HG02973 (cell line): ENCODE data around the gene IP6K1.
A peak's percentile ranks its signal among the peaks of the same experiment; 100 is the strongest.
"Not testable (repeated sequence)": the region's sequence is repeated elsewhere in the genome, so short reads cannot be mapped to it uniquely, and the experiment has no call there.

Source experiments
- ATAC-seq: cut with Tn5 transposase; IDR thresholded peaks from one replicate; pipeline ENCODE4 v1.9.1; 2021; ENCODE audit warnings: moderate library complexity; ENCODE audit not compliant: unreplicated experiment

IP6K1 gene

DNA sequence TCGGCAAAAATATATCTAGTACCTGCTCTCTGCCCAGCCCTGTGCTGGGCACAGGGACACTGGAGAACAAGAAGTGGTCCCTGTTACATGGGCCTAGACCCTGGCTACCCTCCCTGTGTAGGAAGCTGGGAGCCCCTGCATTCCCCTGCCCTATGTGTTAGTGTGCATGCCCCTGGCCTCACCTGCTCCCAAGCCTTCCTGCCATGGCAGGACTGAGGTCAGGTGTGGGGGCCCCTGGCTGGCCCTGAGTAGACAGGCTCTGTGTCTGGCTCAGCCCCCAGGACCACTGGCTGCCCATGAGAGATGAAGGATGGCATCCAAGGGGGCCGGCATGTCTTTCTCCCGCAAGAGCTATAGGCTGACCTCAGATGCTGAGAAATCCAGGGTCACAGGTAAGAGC is 95.5 kb downstream of the IP6K1 start:
- ATAC-seq, result not testable (repeated sequence)

- ATAC-seq, result not testable (repeated sequence)
Measured at GRCh38 chr3:49689908-49690624, 96.3 kb downstream of the IP6K1 start.

DNA sequence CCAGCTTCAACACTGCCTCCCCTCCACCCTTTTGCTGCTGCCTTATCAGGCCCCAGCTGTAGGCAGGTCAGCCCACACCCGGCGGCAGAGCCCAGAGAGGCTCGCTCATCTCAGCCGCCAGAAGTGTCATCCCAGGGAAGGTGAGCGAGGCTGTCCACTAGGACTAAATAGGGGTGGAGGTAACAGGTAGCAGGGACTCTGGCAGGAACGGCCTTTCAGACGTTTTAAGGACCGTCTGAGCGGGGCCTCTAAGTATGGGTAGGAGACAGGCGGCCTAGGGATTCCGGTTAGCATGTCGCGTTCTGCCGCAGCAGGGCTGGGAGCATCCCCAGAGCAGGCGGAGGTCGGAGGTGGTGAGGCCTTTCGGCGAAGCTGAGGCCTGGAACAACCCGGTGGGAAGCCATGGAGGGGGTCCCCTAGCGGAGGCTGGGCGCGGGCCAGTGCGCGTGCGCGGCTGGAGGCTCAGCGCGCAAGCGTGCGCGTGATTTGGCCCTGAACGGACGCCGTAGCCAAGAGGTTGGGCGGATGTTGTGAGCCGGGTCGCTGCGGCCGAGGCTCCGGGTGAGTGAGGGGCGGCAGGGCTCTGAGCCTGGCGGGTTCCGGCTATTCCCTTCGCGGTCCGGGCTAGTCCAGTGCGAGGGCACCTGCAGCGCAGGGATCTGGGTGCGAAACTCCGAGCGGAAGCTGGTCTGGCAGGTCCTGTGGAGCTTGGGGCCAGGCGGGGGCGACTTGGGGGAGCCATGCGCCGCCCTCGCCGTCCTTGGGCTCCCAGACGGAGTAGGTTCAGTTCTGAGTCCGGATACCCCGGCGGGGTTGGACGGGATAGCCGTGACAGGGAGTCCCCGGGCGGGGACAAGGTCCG is 97.1 kb downstream of the IP6K1 start, which contains the start of the genes MST1 and RNF123:
Gene MST1 (minus strand): TSS at position 429 of the 862 bp plus-strand sequence. CDS start 783 bp downstream, outside the sequence.
Gene RNF123 (plus strand): TSS at position 512 of the 862 bp plus-strand sequence. CDS start 1,609 bp downstream, outside the sequence.
- ATAC-seq, result peak; percentile 52

DNA sequence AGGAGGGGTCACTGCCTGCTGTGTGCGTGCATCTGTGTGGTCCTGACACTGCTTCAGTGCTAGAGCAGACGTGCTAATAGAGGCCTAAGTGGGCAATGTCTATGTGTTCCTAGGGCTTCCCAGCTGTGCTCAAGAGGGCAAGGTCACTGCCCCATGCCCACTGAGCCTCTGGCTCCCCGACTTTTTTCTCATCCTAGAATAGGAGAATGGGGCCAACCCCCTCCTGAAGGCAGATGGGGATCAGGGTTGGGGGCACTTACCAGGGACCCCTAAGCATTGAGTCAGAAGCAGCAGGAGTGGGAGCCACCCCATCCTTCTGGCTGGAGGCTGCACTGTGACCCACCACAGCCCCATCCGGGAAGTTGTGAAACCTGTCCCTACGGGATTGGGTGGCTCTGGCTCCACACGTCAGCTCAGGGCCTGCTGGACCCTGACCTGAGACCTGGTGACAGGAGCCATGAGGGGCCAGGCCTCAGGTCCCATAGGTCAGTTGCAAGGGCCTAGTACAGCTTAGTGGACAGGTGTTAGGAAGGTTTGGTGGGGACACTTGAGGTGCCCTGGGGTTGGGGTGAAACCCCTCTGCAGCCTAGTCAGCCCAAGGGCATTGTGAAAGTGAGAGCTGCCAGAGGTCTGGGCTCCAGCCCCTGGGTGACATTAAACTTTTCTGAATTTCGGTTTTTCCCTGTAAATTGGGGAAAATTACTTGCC is 97.8 kb downstream of the IP6K1 start:
- peak; percentile 8 for ATAC-seq

DNA sequence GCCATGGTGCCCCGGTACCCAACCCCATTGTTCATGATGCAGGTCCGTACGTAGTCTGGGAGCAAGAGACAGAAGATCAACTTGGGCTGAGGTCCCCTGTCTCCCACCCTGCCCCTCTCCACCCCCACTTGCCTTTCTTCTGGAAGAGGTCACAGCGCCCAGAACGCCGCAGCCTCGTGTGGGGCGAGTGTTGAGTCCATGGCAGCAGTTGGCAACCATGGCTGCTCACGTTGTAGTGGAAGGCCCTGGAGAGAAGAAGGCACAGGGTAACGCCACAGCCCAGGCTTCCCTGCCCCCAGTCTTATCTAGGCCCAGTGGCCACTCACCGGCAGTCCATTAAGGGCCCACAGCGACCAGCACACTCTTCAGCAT is 98.9 kb downstream of the IP6K1 start:
- ATAC-seq, result not testable (repeated sequence)

DNA sequence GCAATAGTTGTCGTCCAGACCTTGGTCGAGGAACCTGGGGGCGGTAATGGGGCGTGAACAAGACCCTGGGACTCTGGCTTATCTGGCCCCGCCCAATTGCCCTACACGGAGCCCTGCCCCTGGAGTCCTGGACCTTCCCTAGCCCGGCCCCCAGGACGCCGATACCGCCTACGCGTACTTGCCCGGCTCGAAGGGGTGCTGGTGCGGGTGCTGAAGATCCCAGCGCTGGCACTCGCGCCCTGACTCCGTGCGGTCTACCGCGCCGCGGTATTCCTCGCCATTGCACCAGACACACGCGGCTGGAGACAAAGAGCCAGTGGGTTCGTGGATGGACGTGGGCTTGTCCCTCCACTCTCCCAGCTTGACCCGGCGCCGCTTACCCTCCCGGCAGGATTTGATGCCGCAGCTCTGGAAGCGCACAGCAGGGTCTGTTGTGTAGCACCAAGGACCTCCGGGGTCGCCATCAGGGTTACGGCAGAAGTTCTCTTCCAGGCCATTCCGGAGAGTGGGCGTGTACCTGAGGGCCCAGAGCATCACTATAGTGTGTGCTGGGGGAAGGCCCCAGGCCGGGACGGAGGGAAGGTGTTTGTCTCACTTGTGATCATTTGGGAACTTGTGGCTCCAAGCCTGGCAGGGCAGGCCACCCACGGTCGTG is 99.4 kb downstream of the IP6K1 start:
- not testable (repeated sequence) for ATAC-seq

DNA sequence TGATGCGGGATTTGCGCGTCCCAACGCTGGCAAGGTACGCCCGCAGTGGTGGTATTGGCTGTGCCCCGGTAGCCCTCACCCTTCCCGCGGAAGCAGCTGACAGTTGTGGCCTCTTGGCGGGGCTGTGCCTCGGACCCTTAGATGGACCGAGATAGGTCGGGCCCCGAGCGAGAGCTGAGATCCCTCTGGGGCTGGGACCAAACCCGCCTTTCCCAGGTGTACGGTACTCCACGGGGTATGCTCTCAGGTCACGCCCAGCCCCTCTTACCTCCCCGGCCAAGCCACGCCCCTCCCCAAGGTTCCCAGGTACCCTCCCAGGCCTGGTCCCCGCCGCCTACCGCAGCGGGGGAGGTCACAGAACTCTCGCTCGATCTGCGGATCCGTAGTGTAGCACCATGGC is 100.0 kb downstream of the IP6K1 start:
- not testable (repeated sequence) for ATAC-seq

GRCh38 chr3:49685846-49686245 is 100.5 kb downstream of the IP6K1 start:
- not testable (repeated sequence) for ATAC-seq

DNA sequence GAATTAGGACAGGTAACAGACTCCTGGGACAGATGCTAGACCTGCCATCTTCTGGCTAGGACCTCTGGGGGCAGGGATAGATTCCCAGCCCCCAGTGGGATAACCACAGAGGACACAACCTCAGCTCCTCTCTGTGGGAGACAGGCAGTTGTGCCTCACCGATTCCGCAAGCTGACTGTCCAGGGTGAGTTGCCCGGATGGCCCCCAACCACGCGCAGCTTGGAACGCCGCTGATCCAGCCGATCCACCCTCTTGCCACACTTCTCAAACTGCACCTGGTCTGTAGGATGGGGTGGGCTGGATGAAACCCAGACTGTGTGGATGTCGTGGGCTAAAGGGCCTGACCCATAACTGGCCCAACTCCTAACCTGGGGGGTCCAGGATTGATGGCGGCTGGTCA is 101.2 kb downstream of the IP6K1 start:
- ATAC-seq, result not testable (repeated sequence)

DNA sequence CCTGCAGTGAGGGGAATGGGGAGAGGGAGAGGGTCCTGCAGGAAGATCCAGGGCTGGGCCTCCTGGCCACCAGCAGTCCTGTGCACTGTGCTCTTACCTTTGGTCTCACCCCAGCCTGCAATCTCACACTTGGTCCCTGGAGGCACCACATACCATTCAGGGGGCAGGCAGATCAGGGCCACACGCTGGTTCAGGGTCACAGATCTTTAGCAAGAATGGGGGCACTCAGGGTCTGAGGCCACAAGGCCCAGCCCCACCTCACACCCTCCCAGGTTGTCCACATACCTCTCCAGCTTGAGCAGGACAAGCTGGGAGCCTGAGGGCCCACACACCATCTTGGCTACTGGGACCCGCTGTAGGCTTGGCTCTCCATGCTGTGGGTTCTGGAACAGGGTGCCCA is 101.9 kb downstream of the IP6K1 start:
- ATAC-seq, result not testable (repeated sequence)

DNA sequence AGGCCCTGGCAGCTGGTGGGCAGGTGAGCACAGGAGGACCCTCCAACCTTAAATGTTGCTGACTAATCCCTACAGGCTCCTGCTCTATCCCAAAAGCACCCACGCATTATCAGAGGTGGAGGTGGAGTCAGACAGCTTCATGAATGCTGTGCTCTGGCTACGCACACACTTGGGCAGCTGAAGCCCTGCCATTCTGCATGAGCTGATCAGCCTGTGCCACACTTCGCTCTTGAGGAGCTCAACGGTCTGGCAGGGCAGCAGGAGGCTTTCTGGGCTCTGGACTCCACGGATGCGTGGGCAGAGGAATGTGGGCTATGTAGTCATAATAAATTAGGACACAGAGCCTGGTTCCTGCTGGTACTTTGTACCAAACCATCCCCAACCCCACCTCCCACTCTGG is 103.2 kb downstream of the IP6K1 start:
- ATAC-seq, result no peak

- ATAC-seq, result no peak
Measured at GRCh38 chr3:49681543-49681942, 104.8 kb downstream of the IP6K1 start.

GRCh38 chr3:49681232-49681522 is 105.2 kb downstream of the IP6K1 start:
- ATAC-seq, result no peak

DNA sequence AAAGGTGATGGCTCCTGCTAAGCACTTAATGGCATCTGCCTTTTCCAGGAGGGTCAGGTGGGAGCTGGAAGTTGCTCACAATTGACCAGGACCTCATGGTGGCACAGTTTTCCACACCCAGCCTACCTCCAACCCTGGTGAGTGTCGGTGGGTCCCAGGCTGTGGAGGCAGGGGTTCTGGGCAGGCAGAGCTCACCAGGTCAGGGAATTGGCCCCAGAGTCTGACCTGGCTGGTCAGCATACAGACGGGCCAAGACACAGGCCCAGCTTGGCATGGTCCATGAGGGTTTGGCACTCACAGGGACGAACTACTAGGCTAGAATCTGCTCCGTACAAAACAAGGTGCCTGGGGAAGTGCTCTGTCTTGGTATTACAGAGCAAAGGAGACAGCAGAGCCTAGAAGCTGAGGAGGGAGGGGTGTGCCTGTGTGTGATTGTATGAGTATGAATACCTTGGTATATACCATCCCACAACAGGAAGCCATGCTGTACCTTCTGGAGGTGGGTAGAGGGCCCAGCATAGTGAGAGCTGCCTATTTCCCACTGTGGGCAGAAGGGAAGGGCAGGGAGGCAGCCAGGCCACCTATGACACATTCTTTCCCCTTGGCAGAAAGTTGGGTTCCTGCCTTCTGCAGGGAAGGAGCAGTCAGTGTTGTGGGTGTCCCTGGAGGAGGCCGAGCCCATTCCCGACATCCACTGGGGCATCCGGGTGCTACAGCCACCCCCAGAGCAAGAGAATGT is 105.7 kb downstream of the IP6K1 start:
- ATAC-seq, result no peak

GRCh38 chr3:49675912-49676311 is 110.4 kb downstream of the IP6K1 start:
- ATAC-seq, result no peak

GRCh38 chr3:49674497-49674983 is 111.8 kb downstream of the IP6K1 start:
- peak; percentile 14 for ATAC-seq
